K562 (cell line): ENCODE data around the gene SCAMP5.

Experiments
- CCAR2 ChIP-seq: fragments of 200-400 bp; formaldehyde crosslinking; IDR thresholded peaks from 2 replicates; pipeline ENCODE4 v1.6.1; 2017; ENCODE audit warnings: mild to moderate bottlenecking, low read depth, low read length
- SIN3B ChIP-seq: fragments of 450-650 bp; IDR thresholded peaks from 2 replicates; pipeline ENCODE4 v1.6.1; 2017; ENCODE audit warnings: low read depth, mild to moderate bottlenecking, moderate library complexity

DNA sequence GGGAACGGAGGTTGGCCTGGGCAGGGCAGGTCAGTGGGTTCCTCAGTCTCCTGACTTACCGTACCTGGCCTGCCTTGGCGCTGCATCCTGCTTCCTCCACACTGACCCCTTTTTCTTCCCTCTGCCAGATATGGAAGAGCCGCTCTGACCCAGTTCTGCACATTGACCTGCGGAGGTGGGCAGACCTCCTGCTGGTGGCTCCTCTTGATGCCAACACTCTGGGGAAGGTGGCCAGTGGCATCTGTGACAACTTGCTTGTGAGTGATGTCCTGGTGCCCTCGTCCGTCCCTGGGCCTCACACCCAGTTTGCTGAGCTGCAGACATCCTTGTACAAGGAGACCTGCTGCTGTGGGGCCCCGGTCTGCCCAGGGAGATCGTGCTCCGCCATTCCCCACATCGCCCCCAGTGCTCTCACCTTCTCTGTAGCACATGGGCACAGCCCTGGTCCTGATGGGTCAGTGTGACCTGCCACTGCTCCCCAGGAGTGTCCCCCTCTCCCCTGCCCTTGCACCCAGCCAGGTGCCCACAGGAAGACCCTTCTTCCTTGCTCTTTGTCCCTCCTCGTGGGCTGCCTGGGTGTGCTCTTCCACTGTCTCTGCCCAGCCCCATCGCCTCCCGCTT lies 49.0 kb downstream of the SCAMP5 start:
- TF ChIP-seq SIN3B (no peak), CCAR2 (no peak)
